SK-N-SH (cell line): ENCODE measurements around the gene LSM10. TPM values are rescaled to one million over a fixed set of nuclear protein-coding genes. Genes with fewer than 3 reads are reported as not detected.
A peak's percentile ranks its signal among the peaks of the same experiment; 100 is the strongest.

Experiments
- CTCF ChIA-PET: fragments of 300-600, 350-600 bp; formaldehyde crosslinking; extraction: SDS; loops from one replicate; lab custom pipeline; 2021; lab: Yijun Ruan, JAX
- POLR2A ChIA-PET: fragments of 350-600 bp; sonication (Branson Sonifier 250); formaldehyde crosslinking; extraction: SDS; loops from one replicate; lab custom pipeline; 2020; ENCODE audit warnings: antibody characterized with exemption, inconsistent platforms; lab: Yijun Ruan, JAX
- DNase-seq: peaks from one replicate; pipeline ENCODE4 v3.0.0; 2012
- H2AFZ ChIP-seq: fragments of 200-600 bp; sonication (generic); 2 replicates; pipeline ENCODE4 v1.8.1; 2016; ENCODE audit warnings: antibody characterized with exemption, mild to moderate bottlenecking, low read depth
- H3F3A ChIP-seq: fragments of 200-600 bp; sonication (generic); replicated peaks from 2 replicates; pipeline ENCODE3; 2016; ENCODE audit warnings: antibody characterized with exemption, mild to moderate bottlenecking; ENCODE audit not compliant: insufficient read depth
- H3K27ac ChIP-seq, 2 experiments: fragments of 200-500 bp in 1 of 2; fragments of 200-600 bp in 1 of 2; sonication (Bioruptor generic) in 1 of 2; sonication (generic), shearing (Covaris generic) in 1 of 2; 2 replicates each; pipeline versions ENCODE4 v1.5.1 to v1.6.1; 2014 to 2016; ENCODE audit warnings: low read depth in 2 of 2, inconsistent platforms in 1 of 2, low read length in 1 of 2, mild to moderate bottlenecking in 1 of 2, mixed read lengths in 1 of 2
- H3K27me3 ChIP-seq: fragments of 200-600 bp; sonication (generic), shearing (Covaris generic); 2 replicates; pipeline ENCODE4 v1.6.1; 2016; ENCODE audit warnings: mixed run types; ENCODE audit not compliant: insufficient read depth
- H3K36me3 ChIP-seq, 2 experiments: fragments of 200-500 bp in 1 of 2; fragments of 200-600 bp in 1 of 2; sonication (Bioruptor generic) in 1 of 2; sonication (generic) in 1 of 2; replicated peaks in 1 of 2; 2 replicates each; pipeline versions ENCODE3 to v1.5.1; 2014 to 2016; ENCODE audit warnings: low read length in 1 of 2, mild to moderate bottlenecking in 1 of 2; ENCODE audit not compliant: insufficient read depth in 2 of 2, control insufficient read depth in 1 of 2
- H3K4me1 ChIP-seq, 2 experiments: fragments of 200-500 bp in 1 of 2; fragments of 200-600 bp in 1 of 2; sonication (Bioruptor generic) in 1 of 2; sonication (generic), shearing (Covaris generic) in 1 of 2; 2 replicates each; pipeline versions ENCODE4 v1.5.1 to v1.6.1; 2014 to 2016; ENCODE audit warnings: low read depth in 1 of 2, low read length in 1 of 2, mixed run types in 1 of 2; ENCODE audit not compliant: insufficient read depth in 2 of 2, control insufficient read depth in 1 of 2
- H3K4me2 ChIP-seq: fragments of 200-600 bp; sonication (generic), shearing (Covaris generic); 2 replicates; pipeline ENCODE4 v1.6.1; 2017; ENCODE audit warnings: mixed run types
- H3K4me3 ChIP-seq, 2 experiments: fragments of 200-500 bp in 1 of 2; fragments of 200-600 bp in 1 of 2; sonication (Bioruptor generic) in 1 of 2; sonication (generic), shearing (Covaris generic) in 1 of 2; 2 replicates each; pipeline versions ENCODE4 v1.5.1 to v1.8.1; 2014 to 2016; ENCODE audit warnings: low read depth in 2 of 2, inconsistent platforms in 1 of 2, low read length in 1 of 2, mild to moderate bottlenecking in 1 of 2, mixed read lengths in 1 of 2, moderate library complexity in 1 of 2
- H3K79me2 ChIP-seq: fragments of 200-600 bp; sonication (generic); 2 replicates; pipeline ENCODE4 v1.8.1; 2017; ENCODE audit warnings: mild to moderate bottlenecking; ENCODE audit not compliant: insufficient read depth
- H3K9ac ChIP-seq: fragments of 200-600 bp; sonication (generic); 2 replicates; pipeline ENCODE4 v1.6.1; 2017; ENCODE audit warnings: mixed run types
- H3K9me2 ChIP-seq: fragments of 200-600 bp; sonication (generic); 2 replicates; pipeline ENCODE4 v1.6.1; 2017; ENCODE audit warnings: mixed run types
- H3K9me3 ChIP-seq: fragments of 200-600 bp; sonication (generic); 2 replicates; pipeline ENCODE4 v1.6.1; 2017; ENCODE audit warnings: mixed run types, mild to moderate bottlenecking, moderate library complexity
- H4K20me1 ChIP-seq: fragments of 200-600 bp; sonication (generic); 2 replicates; pipeline ENCODE4 v1.6.1; 2017; ENCODE audit warnings: mild to moderate bottlenecking, mixed run types; ENCODE audit not compliant: insufficient read depth
- FOSL2 ChIP-seq: IDR thresholded peaks from 2 replicates; pipeline ENCODE4 v1.4.0; 2012; ENCODE audit warnings: low read depth, mild to moderate bottlenecking, moderate library complexity, borderline replicate concordance
- GABPA ChIP-seq: IDR thresholded peaks from 2 replicates; pipeline ENCODE4 v1.4.0; 2012; ENCODE audit warnings: low read depth, mild to moderate bottlenecking
- RAD21 ChIP-seq: IDR thresholded peaks from 2 replicates; pipeline ENCODE4 v1.6.1; 2012; ENCODE audit warnings: mild to moderate bottlenecking, low read length
- RCOR1 ChIP-seq: fragments of 150-350 bp; IDR thresholded peaks from 2 replicates; pipeline ENCODE4 v1.6.1; 2017; ENCODE audit warnings: antibody characterized with exemption, low read length
- SIN3A ChIP-seq: IDR thresholded peaks from 2 replicates; pipeline ENCODE4 v1.6.1; 2012; ENCODE audit warnings: low read depth, mild to moderate bottlenecking, low read length, moderate library complexity, borderline replicate concordance
- WGBS: methylation state at CpG from one replicate; pipeline ENCODE4 v1.1.6; 2017; ENCODE audit warnings: low lambda C conversion rate; 5-methylcytosine and 5-hydroxymethylcytosine counted together
- polyA plus RNA-seq, 3 experiments: library from polyadenylated mRNA; depleted of rRNA; stranded (reverse); fragments of >200 nt; gene quantifications; 2 replicates each; pipeline ENCODE4 v1.2.3, GENCODE V29; 2012
- TF ChIP-seq, protein P1 (sequence below): IDR thresholded peaks from 2 replicates; pipeline ENCODE4 v1.6.1; 2012; ENCODE audit warnings: mild to moderate bottlenecking, low read depth, low read length, moderate library complexity
- TF ChIP-seq, protein P2 (sequence below): fragments of 150-350 bp; IDR thresholded peaks from 2 replicates; pipeline ENCODE4 v1.6.1; 2016; ENCODE audit warnings: mild to moderate bottlenecking, low read depth, low read length

The LSM10 gene
- polyA plus RNA-seq, 1 of the 3 experiments (the other 2 are of a cell fraction): 96.8 TPM

DNA sequence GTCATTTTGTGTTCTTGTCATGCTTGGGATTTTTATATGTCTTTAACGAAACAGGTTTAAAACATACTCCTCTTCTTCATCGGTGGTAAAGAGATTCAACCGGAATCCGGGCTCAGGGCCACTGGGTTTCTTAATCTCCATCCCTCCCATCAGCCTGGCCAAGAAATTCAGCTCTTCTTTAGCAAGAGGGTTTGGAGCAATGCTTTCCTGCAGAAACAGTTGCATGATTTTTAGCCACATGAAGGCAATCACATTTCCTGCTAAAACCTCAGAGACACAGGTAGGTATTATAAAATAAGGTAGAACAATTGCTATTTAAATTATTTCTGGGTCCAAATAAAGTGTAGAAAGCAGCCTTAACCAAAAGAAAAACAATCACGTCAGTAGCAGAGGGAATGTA lies 22.7 kb upstream of the LSM10 start:
- H3K79me2 ChIP-seq: no peaks in the 10 kb centered on the region
- CTCF ChIA-PET: interaction anchor here (0.6 to 5.3 kb wide), 31 partner anchors 9 to 327 kb away, joined by 3 to 31 read pairs (median 3); partner anchors contain the start of genes EVA1B, LSM10, STK40 and TRAPPC3
- no peaks in the 10 kb centered on the region for H4K20me1 ChIP-seq
- no peak for DNase-seq
- 0 out of 4 replicates have a peak overlapping the region, but pooled peaks of 1 of the 2 experiments have one; percentile 36 for H3K27ac ChIP-seq
- 0 out of 2 replicates have a peak overlapping the region, but pooled peaks have one; percentile 67 for H2AFZ ChIP-seq
- no peak overlapping the region for H3K9ac ChIP-seq
- H3K9me2 ChIP-seq: no peaks in the 10 kb centered on the region
- peaks cover 0 to 5% of the 10 kb centered on the region in 2 experiments; a peak in 2 of 4 replicates for H3K4me1 ChIP-seq
- 34% methylated on average over 5 of the region's 5 CpGs for WGBS
- H3K9me3 ChIP-seq: no peaks in the 10 kb centered on the region
- H3F3A ChIP-seq: peaks cover 4% of the 10 kb centered on the region
- no peak overlapping the region for H3K4me3 ChIP-seq
- peak overlapping the region; percentile 24; the same call in 1 of the 2 replicates for H3K4me2 ChIP-seq
- no peaks in the 10 kb centered on the region for H3K27me3 ChIP-seq
- peaks cover 0 to 16% of the 10 kb centered on the region in 2 experiments for H3K36me3 ChIP-seq
- no peak for TF ChIP-seq GABPA
- POLR2A ChIA-PET: no interaction called here

DNA sequence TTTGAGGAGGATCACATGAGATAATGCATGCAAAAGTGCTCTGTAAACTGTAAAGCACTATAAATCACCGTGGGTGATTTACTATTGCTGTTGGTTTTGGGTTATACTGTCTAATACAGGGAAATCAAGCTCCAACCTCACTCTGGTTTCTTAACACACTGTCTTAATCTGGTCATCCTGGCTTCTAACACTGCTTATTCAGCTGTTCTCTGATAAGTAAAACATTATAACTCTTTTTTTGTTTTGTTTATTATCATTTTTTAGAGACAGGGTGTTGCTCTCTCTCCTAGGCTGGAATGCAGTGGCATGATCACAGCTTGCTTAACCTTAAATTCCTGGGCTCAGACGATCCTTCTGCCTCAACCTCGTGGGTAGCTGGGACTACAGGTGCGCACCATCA lies 21.9 kb upstream of the LSM10 start:
- no peak overlapping the region for H3K4me2 ChIP-seq
- no peak overlapping the region for H2AFZ ChIP-seq
- TF ChIP-seq GABPA: no peak
- TF ChIP-seq, protein P1, sequence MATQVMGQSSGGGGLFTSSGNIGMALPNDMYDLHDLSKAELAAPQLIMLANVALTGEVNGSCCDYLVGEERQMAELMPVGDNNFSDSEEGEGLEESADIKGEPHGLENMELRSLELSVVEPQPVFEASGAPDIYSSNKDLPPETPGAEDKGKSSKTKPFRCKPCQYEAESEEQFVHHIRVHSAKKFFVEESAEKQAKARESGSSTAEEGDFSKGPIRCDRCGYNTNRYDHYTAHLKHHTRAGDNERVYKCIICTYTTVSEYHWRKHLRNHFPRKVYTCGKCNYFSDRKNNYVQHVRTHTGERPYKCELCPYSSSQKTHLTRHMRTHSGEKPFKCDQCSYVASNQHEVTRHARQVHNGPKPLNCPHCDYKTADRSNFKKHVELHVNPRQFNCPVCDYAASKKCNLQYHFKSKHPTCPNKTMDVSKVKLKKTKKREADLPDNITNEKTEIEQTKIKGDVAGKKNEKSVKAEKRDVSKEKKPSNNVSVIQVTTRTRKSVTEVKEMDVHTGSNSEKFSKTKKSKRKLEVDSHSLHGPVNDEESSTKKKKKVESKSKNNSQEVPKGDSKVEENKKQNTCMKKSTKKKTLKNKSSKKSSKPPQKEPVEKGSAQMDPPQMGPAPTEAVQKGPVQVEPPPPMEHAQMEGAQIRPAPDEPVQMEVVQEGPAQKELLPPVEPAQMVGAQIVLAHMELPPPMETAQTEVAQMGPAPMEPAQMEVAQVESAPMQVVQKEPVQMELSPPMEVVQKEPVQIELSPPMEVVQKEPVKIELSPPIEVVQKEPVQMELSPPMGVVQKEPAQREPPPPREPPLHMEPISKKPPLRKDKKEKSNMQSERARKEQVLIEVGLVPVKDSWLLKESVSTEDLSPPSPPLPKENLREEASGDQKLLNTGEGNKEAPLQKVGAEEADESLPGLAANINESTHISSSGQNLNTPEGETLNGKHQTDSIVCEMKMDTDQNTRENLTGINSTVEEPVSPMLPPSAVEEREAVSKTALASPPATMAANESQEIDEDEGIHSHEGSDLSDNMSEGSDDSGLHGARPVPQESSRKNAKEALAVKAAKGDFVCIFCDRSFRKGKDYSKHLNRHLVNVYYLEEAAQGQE: no peak
- TF ChIP-seq SIN3A: no peak
- no peak for TF ChIP-seq RCOR1
- TF ChIP-seq FOSL2: no peak
- TF ChIP-seq, protein P2, sequence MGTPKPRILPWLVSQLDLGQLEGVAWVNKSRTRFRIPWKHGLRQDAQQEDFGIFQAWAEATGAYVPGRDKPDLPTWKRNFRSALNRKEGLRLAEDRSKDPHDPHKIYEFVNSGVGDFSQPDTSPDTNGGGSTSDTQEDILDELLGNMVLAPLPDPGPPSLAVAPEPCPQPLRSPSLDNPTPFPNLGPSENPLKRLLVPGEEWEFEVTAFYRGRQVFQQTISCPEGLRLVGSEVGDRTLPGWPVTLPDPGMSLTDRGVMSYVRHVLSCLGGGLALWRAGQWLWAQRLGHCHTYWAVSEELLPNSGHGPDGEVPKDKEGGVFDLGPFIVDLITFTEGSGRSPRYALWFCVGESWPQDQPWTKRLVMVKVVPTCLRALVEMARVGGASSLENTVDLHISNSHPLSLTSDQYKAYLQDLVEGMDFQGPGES: no peak
- TF ChIP-seq RAD21: no peak
- CTCF ChIA-PET: interaction anchor here (0.9 to 5.3 kb wide), 13 partner anchors 17 to 326 kb away, joined by 3 to 31 read pairs (median 4); partner anchors contain the start of gene LSM10
- POLR2A ChIA-PET: interaction anchor here (0.6 kb wide), 1 partner anchor 31 kb away, joined by 5 read pairs; the partner anchor contains the start of gene OSCP1
- no peaks in the 10 kb centered on the region for H4K20me1 ChIP-seq
- no peaks in the 10 kb centered on the region for H3K9me2 ChIP-seq
- H3K36me3 ChIP-seq: peaks cover 0 to 16% of the 10 kb centered on the region in 2 experiments
- no peaks in the 10 kb centered on the region for H3K79me2 ChIP-seq
- H3K9me3 ChIP-seq: no peaks in the 10 kb centered on the region
- H3K4me3 ChIP-seq: no peak overlapping the region
- peaks cover 4% of the 10 kb centered on the region for H3F3A ChIP-seq
- peaks cover 0 to 5% of the 10 kb centered on the region in 2 experiments; a peak in 2 of 4 replicates for H3K4me1 ChIP-seq
- 80% methylated on average over 4 of the region's 4 CpGs for WGBS
- no peak for DNase-seq
- no peaks in the 10 kb centered on the region for H3K27me3 ChIP-seq
- H3K27ac ChIP-seq: no peak overlapping the region
- H3K9ac ChIP-seq: no peak overlapping the region
